ENCODE data around the gene PCCA. TPM values are rescaled to one million over a fixed set of nuclear protein-coding genes. Genes with fewer than 3 reads are reported as not detected.

The PCCA gene
- total RNA-seq (10 to 100 TPM; 42.8 to 45.6 (median 45.2) TPM), polyA plus RNA-seq (10 to 100 TPM; 18.0 to 35.4 (median 28.8) TPM)

- no peaks in the 10 kb centered on the region for H3K27me3 ChIP-seq
- 1% methylated on average over 77 of the region's 77 CpGs for WGBS, 2 donors
These were observed at the start of gene PCCA for GRCh38 chr13:100088644-100089464. PCCA (plus strand) TSS chr13:100089093; CDS start chr13:100089121, 28 bp downstream.

GRCh38 chr13:100039740-100040139 is 49.2 kb upstream of the PCCA start:
- WGBS, 2 donors = 22 to 61% methylated on average over 4 of the region's 4 CpGs

More at GRCh38 chr13:100088644-100089464, at the start of gene PCCA:
- Histone ChIP-seq H3K36me3 (no peaks in the 10 kb centered on the region), H3K9me3 (no peaks in the 10 kb centered on the region), H3K27ac (peak within 1 kb of the TSS; percentile 79 to 87 (median 82)), H3K4me3 (peak within 1 kb of the TSS; percentile 75 to 90 (median 77)), H3K4me1 (peaks cover 0 to 30% (median 23%) of the 10 kb centered on the region in 4 donors)
- intact Hi-C loops (cut with DNase I) = loop anchor here (2.0 to 10.0 kb wide), 3 partner anchors 104 to 482 kb away; partner anchors contain the start of genes CLYBL and ZIC2
- TF ChIP-seq POLR2A (IDR thresholded peaks at IDR 0.05) = peak in 1 of 2 donors; percentile 42
- TF ChIP-seq POLR2AphosphoS5 (IDR thresholded peaks at IDR 0.05) = peak; percentile 50 to 88 (median 76)
- peak in 1 of 4 donors; percentile 44 for TF ChIP-seq EP300 (IDR thresholded peaks at IDR 0.05)
- TF ChIP-seq, protein P1, sequence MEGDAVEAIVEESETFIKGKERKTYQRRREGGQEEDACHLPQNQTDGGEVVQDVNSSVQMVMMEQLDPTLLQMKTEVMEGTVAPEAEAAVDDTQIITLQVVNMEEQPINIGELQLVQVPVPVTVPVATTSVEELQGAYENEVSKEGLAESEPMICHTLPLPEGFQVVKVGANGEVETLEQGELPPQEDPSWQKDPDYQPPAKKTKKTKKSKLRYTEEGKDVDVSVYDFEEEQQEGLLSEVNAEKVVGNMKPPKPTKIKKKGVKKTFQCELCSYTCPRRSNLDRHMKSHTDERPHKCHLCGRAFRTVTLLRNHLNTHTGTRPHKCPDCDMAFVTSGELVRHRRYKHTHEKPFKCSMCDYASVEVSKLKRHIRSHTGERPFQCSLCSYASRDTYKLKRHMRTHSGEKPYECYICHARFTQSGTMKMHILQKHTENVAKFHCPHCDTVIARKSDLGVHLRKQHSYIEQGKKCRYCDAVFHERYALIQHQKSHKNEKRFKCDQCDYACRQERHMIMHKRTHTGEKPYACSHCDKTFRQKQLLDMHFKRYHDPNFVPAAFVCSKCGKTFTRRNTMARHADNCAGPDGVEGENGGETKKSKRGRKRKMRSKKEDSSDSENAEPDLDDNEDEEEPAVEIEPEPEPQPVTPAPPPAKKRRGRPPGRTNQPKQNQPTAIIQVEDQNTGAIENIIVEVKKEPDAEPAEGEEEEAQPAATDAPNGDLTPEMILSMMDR (IDR thresholded peaks at IDR 0.05) = no peak
- DNase-seq = peak; percentile 97

GRCh38 chr13:100040196-100040595 is 48.7 kb upstream of the PCCA start:
- no peaks in the 10 kb centered on the region for H3K9me3 ChIP-seq
- 14 to 48% methylated on average over 3 of the region's 3 CpGs for WGBS, 2 donors
- intact Hi-C loops (cut with DNase I) = no loop called here
- H3K4me3 ChIP-seq = no peak overlapping the region
- no peaks in the 10 kb centered on the region for H3K36me3 ChIP-seq
- TF ChIP-seq POLR2AphosphoS5 (IDR thresholded peaks at IDR 0.05) = no peak
- TF ChIP-seq POLR2A (IDR thresholded peaks at IDR 0.05) = no peak
- TF ChIP-seq EP300 (IDR thresholded peaks at IDR 0.05) = no peak
- TF ChIP-seq, protein P1 (IDR thresholded peaks at IDR 0.05) = no peak
- no peak for DNase-seq
- H3K4me1 ChIP-seq = no peaks in the 10 kb centered on the region
- H3K27ac ChIP-seq = no peak overlapping the region
- no peaks in the 10 kb centered on the region for H3K27me3 ChIP-seq

More at GRCh38 chr13:100039740-100040139, 49.2 kb upstream of the PCCA start:
- H3K4me1 ChIP-seq = no peaks in the 10 kb centered on the region
- intact Hi-C loops (cut with DNase I) = no loop called here
- H3K27me3 ChIP-seq = no peaks in the 10 kb centered on the region
- TF ChIP-seq EP300 (IDR thresholded peaks at IDR 0.05) (no peak), POLR2A (IDR thresholded peaks at IDR 0.05) (no peak)
- DNase-seq = no peak
- H3K27ac ChIP-seq = no peak overlapping the region
- no peak overlapping the region for H3K4me3 ChIP-seq
- H3K9me3 ChIP-seq = no peaks in the 10 kb centered on the region
- no peaks in the 10 kb centered on the region for H3K36me3 ChIP-seq

DNA sequence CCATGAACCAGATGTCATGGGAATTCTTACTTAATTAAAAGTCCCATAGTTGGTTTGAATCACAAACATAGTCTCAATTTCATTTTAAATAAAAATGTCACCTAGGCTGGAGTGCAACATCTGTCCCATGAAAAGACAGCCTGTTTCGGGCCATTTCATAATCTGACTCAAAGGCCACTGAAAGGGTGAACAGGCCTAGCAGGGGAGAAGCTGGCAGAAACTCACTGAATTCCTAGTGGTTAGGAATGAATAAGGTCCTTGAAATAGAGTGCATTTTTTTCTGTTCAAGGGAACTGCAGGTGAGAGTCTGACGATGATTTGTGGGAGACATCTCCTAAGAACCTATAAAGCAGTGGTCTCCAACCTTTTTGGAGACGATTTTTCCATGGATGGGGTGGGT is 44.0 kb upstream of the PCCA start:
- Histone ChIP-seq H3K4me1 (no peaks in the 10 kb centered on the region), H3K4me3 (no peak overlapping the region), H3K27ac (no peak overlapping the region), H3K9me3 (no peaks in the 10 kb centered on the region), H3K36me3 (no peaks in the 10 kb centered on the region), H3K27me3 (no peaks in the 10 kb centered on the region)
- intact Hi-C loops (cut with DNase I) = no loop called here
- TF ChIP-seq, protein P1 (IDR thresholded peaks at IDR 0.05) = no peak
- TF ChIP-seq POLR2AphosphoS5 (IDR thresholded peaks at IDR 0.05) = no peak
- TF ChIP-seq EP300 (IDR thresholded peaks at IDR 0.05) = no peak
- 90% methylated on average over 3 of the region's 3 CpGs for WGBS, 2 donors
- DNase-seq = no peak

DNA sequence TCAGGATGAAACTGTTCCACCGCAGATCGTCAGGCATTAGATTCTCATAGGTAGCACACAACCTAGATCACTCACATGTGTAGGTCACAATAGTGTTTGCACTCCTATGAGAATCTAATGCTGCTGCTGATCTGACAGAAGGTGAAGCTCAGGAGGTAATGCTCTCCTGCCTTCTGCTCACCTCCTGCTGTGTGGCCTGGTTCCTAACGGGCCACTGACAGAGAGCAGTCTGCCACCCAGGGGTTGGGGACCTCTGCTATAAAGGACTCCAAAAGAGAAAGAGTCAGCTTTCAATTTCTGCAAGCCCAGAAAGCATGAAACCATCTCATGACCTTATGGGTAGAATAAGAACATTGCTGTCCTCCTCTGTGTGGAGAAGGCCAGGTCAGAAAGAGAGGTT is 43.5 kb upstream of the PCCA start:
- no peaks in the 10 kb centered on the region for H3K9me3 ChIP-seq
- no peak overlapping the region for H3K4me3 ChIP-seq
- WGBS, 2 donors = 92 to 93% methylated on average over 3 of the region's 3 CpGs
- H3K27ac ChIP-seq = no peak overlapping the region
- DNase-seq = no peak
- H3K27me3 ChIP-seq = no peaks in the 10 kb centered on the region
- TF ChIP-seq EP300 (IDR thresholded peaks at IDR 0.05) (no peak), POLR2A (IDR thresholded peaks at IDR 0.05) (no peak), POLR2AphosphoS5 (IDR thresholded peaks at IDR 0.05) (no peak)
- TF ChIP-seq, protein P1 (IDR thresholded peaks at IDR 0.05) = no peak
- no peaks in the 10 kb centered on the region for H3K4me1 ChIP-seq
- intact Hi-C loops (cut with DNase I) = no loop called here
- no peaks in the 10 kb centered on the region for H3K36me3 ChIP-seq
